Pancreas (tissue), 10 donors: ENCODE measurements around the gene MRPS18C. TPM values are rescaled to one million over a fixed set of nuclear protein-coding genes. Genes with fewer than 3 reads are reported as not detected.
"Not testable (repeated sequence)": the region's sequence is repeated elsewhere in the genome, so short reads cannot be mapped to it uniquely, and the experiment has no call there.

ENCODE experiments used
- ATAC-seq, 4 donors: fragments of 200-7000 bp; cut with Tn5 transposase; one replicate each; pipeline versions ENCODE4 v1.8.0 to v1.9.1; 2020; ENCODE audit warnings: mild to moderate bottlenecking in 4 of 4, moderate library complexity in 4 of 4
- DNase-seq, 6 donors: peaks; one replicate each; pipeline ENCODE4 v3.0.0-alpha.2; 2020
- FAIRE-seq: peaks from 2 replicates; lab custom pipeline; 2012; peaks lifted over from hg19 to GRCh38; lab: Jason Lieb, UNC
- H3K27ac ChIP-seq, 4 donors: fragments of 200-600 bp; sonication (generic); 1 replicate in 3 of 4; 2 replicates in 1 of 4; pipeline versions ENCODE4 v1.5.0 to v1.8.0; 2020
- H3K27me3 ChIP-seq, 4 donors: fragments of 200-600 bp; one replicate each; pipeline ENCODE4 v1.8.0; 2021
- H3K36me3 ChIP-seq, 3 donors: fragments of 200-600 bp; sonication (generic) in 1 of 3; one replicate each; pipeline versions ENCODE4 v1.5.0 to v1.8.0; 2020 to 2021
- H3K4me1 ChIP-seq, 3 donors: fragments of 200-600 bp; one replicate each; pipeline ENCODE4 v1.8.0; 2021
- H3K4me3 ChIP-seq, 4 donors: fragments of 200-600 bp; sonication (generic) in 2 of 4; one replicate each; pipeline versions ENCODE4 v1.5.0 to v1.8.0; 2020 to 2021
- H3K9me3 ChIP-seq, 4 donors: fragments of 200-600 bp; one replicate each; pipeline ENCODE4 v1.8.0; 2021
- WGBS, 2 donors: extraction: QIAGEN DNeasy Blood & Tissue Kit; methylation state at CpG; one replicate each; pipeline ENCODE4 v1.1.7; 2013; 5-methylcytosine and 5-hydroxymethylcytosine counted together
- intact Hi-C, 3 donors: fragments of 100-400 bp; cut with DNase I; formaldehyde crosslinking; loops; one replicate each; pipeline versions ENCODE4 v1.11.1 to v1.14.2; 2022
- polyA plus RNA-seq, 2 donors: library from polyadenylated mRNA; stranded (reverse); fragments of 200-250 nt; gene quantifications; one replicate each; pipeline ENCODE4 v1.2.3, GENCODE V29; 2013
- total RNA-seq, 6 donors: library from RNA; stranded (reverse); fragmentation: NEBNext Ultra II Directional in 4 of 6; extraction: Animal tissue kit (Norgen Biotek cat#: 25700) in 4 of 6; gene quantifications; one replicate each; pipeline versions ENCODE4 v1.2.1 to v1.2.4, GENCODE V29; 2021 to 2023
- TF ChIP-seq, protein P1 (sequence below), 4 donors: fragments of 200-600 bp; sonication (generic) in 3 of 4; IDR thresholded peaks; one replicate each; pipeline versions ENCODE4 v1.5.0 to v1.8.0; 2021; ENCODE audit warnings: antibody characterized with exemption in 4 of 4
- donor health status: healthy with polysubstance abuse.
- donor health status: DM: no; HTN: no; CAD: no; lungs with moderate emphysema.
- donor health status: DM: no; HTN: no; CAD: no.
- donor health status: control.
- donor health status: control.
- donor health status: Bipolar disorder and iron deficiency.
- donor health status: DM: yes; HTN: yes; CAD: no.
- donor health status: DM: no; HTN: no; CAD: no.
- donor health status: DM: no; HTN: no; CAD: no.
- donor health status: DM: yes; HTN: yes; CAD: no.

Gene MRPS18C
- total and polyA plus RNA-seq, 8 donors: 9.0 to 22.2 (median 16.8) TPM

DNA sequence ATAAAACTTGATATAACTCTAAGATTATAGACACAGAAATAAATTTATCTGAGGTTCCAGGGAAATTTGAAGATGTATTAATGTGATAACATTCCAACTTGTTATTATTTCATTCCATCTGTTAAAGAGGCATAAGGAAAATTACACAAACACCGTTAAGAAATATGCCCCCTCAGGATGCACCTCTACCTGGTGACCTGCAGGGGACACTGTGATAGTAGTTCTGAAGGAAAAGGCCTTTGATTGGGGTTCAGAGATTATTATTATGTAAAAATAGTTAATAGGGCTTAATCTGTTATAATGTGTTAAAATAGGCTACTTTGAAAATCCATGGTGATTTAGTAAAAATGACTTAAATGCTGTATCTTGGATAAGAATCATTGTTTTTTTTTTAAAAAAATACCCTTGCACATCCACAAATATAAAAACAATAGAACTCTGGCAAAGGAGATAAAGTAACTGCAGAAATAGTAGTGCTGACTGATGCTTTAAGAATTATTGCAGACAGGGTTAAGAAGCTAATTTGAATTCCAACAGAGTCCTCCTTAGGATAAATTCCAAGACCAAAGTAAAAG lies 35.1 kb downstream of the MRPS18C start:
- no peak for DNase-seq
- H3K4me3 ChIP-seq: no peak overlapping the region
- peak; percentile 54 for FAIRE-seq
- H3K27ac ChIP-seq: no peak overlapping the region
- no peaks in the 10 kb centered on the region for H3K36me3 ChIP-seq
- H3K27me3 ChIP-seq: no peaks in the 10 kb centered on the region
- TF ChIP-seq, protein P1, sequence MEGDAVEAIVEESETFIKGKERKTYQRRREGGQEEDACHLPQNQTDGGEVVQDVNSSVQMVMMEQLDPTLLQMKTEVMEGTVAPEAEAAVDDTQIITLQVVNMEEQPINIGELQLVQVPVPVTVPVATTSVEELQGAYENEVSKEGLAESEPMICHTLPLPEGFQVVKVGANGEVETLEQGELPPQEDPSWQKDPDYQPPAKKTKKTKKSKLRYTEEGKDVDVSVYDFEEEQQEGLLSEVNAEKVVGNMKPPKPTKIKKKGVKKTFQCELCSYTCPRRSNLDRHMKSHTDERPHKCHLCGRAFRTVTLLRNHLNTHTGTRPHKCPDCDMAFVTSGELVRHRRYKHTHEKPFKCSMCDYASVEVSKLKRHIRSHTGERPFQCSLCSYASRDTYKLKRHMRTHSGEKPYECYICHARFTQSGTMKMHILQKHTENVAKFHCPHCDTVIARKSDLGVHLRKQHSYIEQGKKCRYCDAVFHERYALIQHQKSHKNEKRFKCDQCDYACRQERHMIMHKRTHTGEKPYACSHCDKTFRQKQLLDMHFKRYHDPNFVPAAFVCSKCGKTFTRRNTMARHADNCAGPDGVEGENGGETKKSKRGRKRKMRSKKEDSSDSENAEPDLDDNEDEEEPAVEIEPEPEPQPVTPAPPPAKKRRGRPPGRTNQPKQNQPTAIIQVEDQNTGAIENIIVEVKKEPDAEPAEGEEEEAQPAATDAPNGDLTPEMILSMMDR (IDR thresholded peaks at IDR 0.05): peak in 3 of 4 donors; percentile 19 to 55 (median 32)
- H3K4me1 ChIP-seq: no peaks in the 10 kb centered on the region
- no peaks in the 10 kb centered on the region for H3K9me3 ChIP-seq
- ATAC-seq: peak in 2 of 4 donors; percentile 63 to 70
- 0 to 2% methylated on average over 1 of the region's 1 CpG for WGBS, 2 donors
- intact Hi-C loops: no loop called here

DNA sequence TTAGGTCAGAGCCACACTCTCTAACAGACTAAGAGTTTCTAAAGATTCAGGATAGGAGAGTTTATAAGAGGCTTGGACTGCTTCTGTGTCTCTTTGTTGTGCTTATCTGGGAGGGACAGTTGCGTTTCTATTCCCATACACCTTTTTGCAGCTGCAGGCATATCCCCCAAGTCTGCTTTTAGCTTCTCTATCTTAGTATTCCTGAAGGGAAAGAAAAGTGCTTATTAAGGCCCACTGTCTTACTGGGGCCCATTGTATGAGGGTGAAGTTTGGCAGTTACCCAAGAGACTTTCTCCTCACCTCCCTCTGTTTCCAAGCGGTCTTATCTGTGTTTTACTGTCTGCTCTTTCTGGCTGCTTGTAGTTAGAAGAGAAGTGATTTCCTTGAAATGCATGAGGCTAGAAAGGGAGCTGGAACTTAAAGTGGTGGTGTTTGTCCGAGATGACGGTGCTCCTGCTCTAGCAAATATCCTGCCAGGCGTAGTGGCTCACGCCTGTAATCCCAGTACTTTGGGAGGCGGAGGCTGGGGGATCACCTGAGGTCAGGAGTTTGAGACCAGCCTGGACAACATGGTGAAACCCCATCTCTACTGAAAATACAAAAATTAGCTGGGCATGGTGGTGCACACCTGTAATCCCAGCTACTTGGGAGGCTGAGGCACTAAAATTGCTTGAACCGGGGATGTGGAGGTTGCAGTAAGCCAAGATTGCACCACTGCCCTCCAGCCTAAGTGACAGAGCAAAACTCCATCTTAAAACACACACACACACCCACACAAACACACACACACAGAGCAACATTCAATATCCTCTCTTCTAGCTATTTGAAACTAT lies 40.4 kb downstream of the MRPS18C start:
- H3K9me3 ChIP-seq, H3K4me1 ChIP-seq, H3K27me3 ChIP-seq, ATAC-seq, intact Hi-C loops, FAIRE-seq, DNase-seq, H3K27ac ChIP-seq, H3K4me3 ChIP-seq, H3K36me3 ChIP-seq: not testable (repeated sequence)
- 84 to 86% methylated on average over 8 of the region's 8 CpGs for WGBS, 2 donors

DNA sequence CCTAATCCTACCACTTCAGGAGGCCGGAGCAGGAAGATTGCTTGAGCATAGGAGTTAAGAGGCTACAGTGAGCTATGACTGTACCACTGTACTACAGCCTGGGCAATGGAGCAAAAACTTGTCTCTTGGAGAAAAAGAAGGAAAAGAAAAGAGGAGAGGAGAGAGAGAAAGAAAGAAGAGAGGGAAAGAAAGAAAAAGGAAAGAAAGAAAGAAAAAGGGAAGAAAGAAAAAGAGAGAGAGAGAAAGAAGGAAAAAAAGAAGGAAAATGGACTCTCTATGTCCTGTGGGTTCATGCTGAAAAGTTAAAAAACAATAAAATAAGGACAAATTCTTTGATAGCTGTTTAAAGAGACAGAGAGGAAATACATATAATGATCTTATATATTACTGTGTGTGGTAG lies 42.3 kb downstream of the MRPS18C start:
- ATAC-seq (no peak), DNase-seq (no peak), FAIRE-seq (no peak)
- no peaks in the 10 kb centered on the region for H3K9me3 ChIP-seq
- H3K27me3 ChIP-seq: no peaks in the 10 kb centered on the region
- H3K4me1 ChIP-seq: no peaks in the 10 kb centered on the region
- intact Hi-C loops: no loop called here
- H3K27ac ChIP-seq: no peak overlapping the region
- no peaks in the 10 kb centered on the region for H3K36me3 ChIP-seq
- WGBS, 2 donors: 73 to 83% methylated on average over 1 of the region's 1 CpG
- TF ChIP-seq, protein P1 (IDR thresholded peaks at IDR 0.05): no peak
- no peak overlapping the region for H3K4me3 ChIP-seq

DNA sequence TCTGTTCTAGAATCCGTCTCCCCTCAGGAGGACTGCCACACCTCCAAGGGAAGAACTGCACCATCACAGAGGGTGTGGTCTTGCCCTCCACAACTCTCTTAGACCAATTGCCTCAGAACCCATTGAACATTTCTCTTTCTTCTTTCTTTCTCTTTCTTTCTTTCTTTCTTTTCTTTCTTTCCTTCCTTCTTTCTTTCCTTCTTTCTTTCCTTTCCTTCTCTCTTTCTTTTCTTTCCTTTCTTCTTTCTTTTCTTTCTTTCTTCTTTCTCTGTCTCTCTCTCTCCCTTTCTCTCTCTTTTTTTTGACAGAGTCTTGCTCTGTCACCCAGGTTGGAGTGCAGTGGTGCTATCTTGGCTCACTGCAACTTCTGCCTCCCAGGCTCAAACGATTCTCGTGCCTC lies 45.8 kb downstream of the MRPS18C start:
- 78 to 92% methylated on average over 3 of the region's 3 CpGs for WGBS, 2 donors
- H3K4me3 ChIP-seq, H3K36me3 ChIP-seq, H3K9me3 ChIP-seq, ATAC-seq, FAIRE-seq, DNase-seq, H3K27ac ChIP-seq, H3K4me1 ChIP-seq, H3K27me3 ChIP-seq: not testable (repeated sequence)
- intact Hi-C loops: loop anchor here in 1 of 3 donors (10.0 kb wide), 1 partner anchor 133 kb away; no protein-coding TSS in a partner anchor

DNA sequence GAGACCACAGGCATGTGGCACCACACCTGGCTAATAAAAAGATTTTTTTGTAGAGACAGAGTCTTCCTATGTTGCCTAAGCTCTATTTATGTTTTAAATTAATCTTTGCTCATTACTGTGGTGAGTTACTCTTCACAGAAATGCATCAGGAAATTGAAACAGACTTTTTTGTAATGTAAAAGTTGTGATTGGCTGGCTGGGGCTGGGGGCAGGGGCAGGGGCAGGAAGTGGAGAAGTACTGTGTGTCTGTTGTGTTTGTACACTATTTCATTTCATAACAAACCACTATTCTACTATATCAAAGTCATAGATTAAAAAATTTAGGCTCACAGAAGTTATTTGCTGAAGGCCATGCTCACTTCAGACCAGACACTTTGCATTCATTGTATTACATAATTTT lies 48.1 kb downstream of the MRPS18C start:
- Histone ChIP-seq H3K27me3 (no peaks in the 10 kb centered on the region), H3K9me3 (no peaks in the 10 kb centered on the region), H3K4me1 (no peaks in the 10 kb centered on the region), H3K4me3 (no peak overlapping the region), H3K36me3 (no peaks in the 10 kb centered on the region), H3K27ac (no peak overlapping the region)
- no peak for DNase-seq
- TF ChIP-seq, protein P1 (IDR thresholded peaks at IDR 0.05): no peak
- ATAC-seq: no peak
- FAIRE-seq: no peak
- intact Hi-C loops: loop anchor here in 1 of 3 donors (10.0 kb wide), 1 partner anchor 131 kb away; no protein-coding TSS in a partner anchor
